Gastrocnemius medialis (tissue), 4 donors: ENCODE results near the gene RFX7.

Experiments used
- POLR2A ChIP-seq, 2 donors: fragments of 450-650 bp; IDR thresholded peaks; one replicate each; pipeline ENCODE4 v1.6.1; 2017; ENCODE audit warnings: antibody characterized with exemption in 2 of 2, mild to moderate bottlenecking in 2 of 2, moderate library complexity in 2 of 2
- TF ChIP-seq, protein P1 (sequence below), 5 experiments: fragments of 450-650 bp in 3 of 5; fragments of 200-600 bp in 2 of 5; sonication (generic) in 2 of 5; IDR thresholded peaks in 4 of 5; conservative IDR thresholded peaks in 1 of 5; 1 replicate in 4 of 5; 2 replicates in 1 of 5; pipeline ENCODE4 v1.5.1; 2016 to 2019; ENCODE audit warnings: antibody characterized with exemption in 5 of 5, mild to moderate bottlenecking in 3 of 5, moderate library complexity in 3 of 5

DNA sequence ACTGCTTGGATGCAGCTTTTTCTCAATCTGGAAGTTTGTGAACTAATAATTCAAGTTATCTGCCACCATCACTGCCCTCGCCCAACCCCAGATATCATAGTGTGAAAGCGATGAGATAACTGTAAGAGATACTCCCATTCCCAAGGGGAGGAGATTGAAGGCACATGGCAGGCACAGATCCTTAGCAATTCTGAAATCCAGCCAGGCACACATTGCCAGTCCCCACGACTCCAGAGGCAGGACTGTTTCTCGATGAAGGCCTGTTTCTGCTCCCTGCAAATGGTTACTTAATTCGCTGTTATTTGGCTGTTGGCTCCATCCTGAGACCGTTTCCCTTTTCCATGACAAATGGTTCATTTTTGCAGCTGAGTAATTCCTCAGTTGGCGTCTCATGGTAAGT lies 187.1 kb downstream of the RFX7 start:
- TF ChIP-seq, protein P1, sequence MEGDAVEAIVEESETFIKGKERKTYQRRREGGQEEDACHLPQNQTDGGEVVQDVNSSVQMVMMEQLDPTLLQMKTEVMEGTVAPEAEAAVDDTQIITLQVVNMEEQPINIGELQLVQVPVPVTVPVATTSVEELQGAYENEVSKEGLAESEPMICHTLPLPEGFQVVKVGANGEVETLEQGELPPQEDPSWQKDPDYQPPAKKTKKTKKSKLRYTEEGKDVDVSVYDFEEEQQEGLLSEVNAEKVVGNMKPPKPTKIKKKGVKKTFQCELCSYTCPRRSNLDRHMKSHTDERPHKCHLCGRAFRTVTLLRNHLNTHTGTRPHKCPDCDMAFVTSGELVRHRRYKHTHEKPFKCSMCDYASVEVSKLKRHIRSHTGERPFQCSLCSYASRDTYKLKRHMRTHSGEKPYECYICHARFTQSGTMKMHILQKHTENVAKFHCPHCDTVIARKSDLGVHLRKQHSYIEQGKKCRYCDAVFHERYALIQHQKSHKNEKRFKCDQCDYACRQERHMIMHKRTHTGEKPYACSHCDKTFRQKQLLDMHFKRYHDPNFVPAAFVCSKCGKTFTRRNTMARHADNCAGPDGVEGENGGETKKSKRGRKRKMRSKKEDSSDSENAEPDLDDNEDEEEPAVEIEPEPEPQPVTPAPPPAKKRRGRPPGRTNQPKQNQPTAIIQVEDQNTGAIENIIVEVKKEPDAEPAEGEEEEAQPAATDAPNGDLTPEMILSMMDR (IDR thresholded peaks at IDR 0.05 in 4 of 5, conservative IDR thresholded peaks at IDR 0.05 in 1 of 5), result no peak
- TF ChIP-seq POLR2A (IDR thresholded peaks at IDR 0.05), result no peak
